Prostate gland (tissue), 2 donors: Measurements from ENCODE around the gene ADAP1.

ENCODE experiments used
- POLR2A ChIP-seq: fragments of 450-650 bp; IDR thresholded peaks from one replicate; pipeline ENCODE4 v1.6.1; 2016; ENCODE audit warnings: antibody characterized with exemption, mild to moderate bottlenecking
- POLR2AphosphoS5 ChIP-seq: sonication (generic); formaldehyde crosslinking; IDR thresholded peaks from one replicate; pipeline ENCODE4 v1.6.1; 2017; ENCODE audit warnings: antibody characterized with exemption
- TF ChIP-seq, protein P1 (sequence below), 4 experiments: fragments of 200-600 bp in 2 of 4; fragments of 450-650 bp in 2 of 4; sonication (generic) in 2 of 4; IDR thresholded peaks; 1 replicate in 3 of 4; 2 replicates in 1 of 4; pipeline ENCODE4 v1.5.1; 2016 to 2019; ENCODE audit warnings: antibody characterized with exemption in 4 of 4, mild to moderate bottlenecking in 2 of 4, moderate library complexity in 2 of 4

DNA sequence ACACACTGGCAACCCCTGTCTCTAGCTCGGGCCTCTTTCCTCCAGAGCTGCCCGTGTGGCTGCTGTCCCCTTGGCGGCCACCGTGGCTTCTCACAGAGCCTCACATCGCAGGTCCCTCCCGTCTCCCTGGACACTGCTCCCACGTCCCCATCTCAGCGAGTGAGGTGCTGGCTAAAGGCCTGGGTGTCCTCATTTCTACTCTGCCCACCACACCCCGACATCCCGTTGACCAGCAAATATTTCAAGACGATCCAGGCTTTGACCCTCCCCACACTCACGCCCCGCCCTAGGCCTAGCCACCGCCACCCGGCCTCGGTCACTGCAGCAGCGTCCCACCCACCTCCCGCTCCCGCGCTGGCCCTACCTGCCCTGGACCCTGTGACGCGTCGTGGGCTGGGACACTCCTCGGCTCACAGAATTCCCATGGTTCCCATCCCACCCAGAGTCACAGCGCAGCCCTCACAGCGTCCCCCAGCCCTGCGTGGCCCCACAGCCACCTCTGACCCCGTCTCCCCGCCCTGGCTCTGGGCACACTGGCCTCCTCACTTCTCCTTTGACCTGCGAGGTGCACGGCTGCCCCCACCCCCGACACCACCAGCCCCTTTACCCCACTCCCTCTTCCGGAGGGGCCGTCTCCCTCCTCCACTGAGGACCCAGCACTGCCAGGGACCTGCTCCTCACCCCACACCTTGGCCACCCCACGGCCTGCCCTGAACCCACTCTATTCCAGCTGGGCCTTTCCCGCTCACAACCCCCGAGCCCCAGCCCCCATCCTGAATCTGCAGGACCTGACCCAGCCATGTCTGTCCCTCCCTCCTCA, 6.9 kb downstream of the ADAP1 start:
- TF ChIP-seq, protein P1, sequence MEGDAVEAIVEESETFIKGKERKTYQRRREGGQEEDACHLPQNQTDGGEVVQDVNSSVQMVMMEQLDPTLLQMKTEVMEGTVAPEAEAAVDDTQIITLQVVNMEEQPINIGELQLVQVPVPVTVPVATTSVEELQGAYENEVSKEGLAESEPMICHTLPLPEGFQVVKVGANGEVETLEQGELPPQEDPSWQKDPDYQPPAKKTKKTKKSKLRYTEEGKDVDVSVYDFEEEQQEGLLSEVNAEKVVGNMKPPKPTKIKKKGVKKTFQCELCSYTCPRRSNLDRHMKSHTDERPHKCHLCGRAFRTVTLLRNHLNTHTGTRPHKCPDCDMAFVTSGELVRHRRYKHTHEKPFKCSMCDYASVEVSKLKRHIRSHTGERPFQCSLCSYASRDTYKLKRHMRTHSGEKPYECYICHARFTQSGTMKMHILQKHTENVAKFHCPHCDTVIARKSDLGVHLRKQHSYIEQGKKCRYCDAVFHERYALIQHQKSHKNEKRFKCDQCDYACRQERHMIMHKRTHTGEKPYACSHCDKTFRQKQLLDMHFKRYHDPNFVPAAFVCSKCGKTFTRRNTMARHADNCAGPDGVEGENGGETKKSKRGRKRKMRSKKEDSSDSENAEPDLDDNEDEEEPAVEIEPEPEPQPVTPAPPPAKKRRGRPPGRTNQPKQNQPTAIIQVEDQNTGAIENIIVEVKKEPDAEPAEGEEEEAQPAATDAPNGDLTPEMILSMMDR (IDR thresholded peaks at IDR 0.05): no peak
- TF ChIP-seq POLR2A: no peak
- TF ChIP-seq POLR2AphosphoS5: no peak
